NCI-H526 (cell line): ENCODE results near the gene PSMD14.
"Not testable (repeated sequence)": the region's sequence is repeated elsewhere in the genome, so short reads cannot be mapped to it uniquely, and the experiment has no call there.

Source experiments
- DNase-seq, 2 experiments: peaks; one replicate each; lab custom pipeline; 2025; lab: John Stamatoyannopoulos, UW

Gene PSMD14

GRCh38 chr2:161308178-161308955 lies at the start of gene PSMD14:
PSMD14 (plus strand) TSS chr2:161308425; CDS start chr2:161318826, 10,401 bp downstream.
- DNase-seq: peak; percentile 91 to 94

GRCh38 chr2:161265874-161266273 lies 42.4 kb upstream of the PSMD14 start:
- DNase-seq: no peak

- DNase-seq: no peak
Measured at GRCh38 chr2:161269111-161269510, 39.1 kb upstream of the PSMD14 start.

- peak; percentile 55 to 81 for DNase-seq
Measured at GRCh38 chr2:161273038-161273760, 35.0 kb upstream of the PSMD14 start.

GRCh38 chr2:161278564-161279229 lies 29.5 kb upstream of the PSMD14 start:
- DNase-seq: not testable (repeated sequence)

- not testable (repeated sequence) for DNase-seq
Measured at GRCh38 chr2:161279230-161279815, 28.9 kb upstream of the PSMD14 start.

- not testable (repeated sequence) for DNase-seq
Measured at GRCh38 chr2:161280906-161281323, 27.3 kb upstream of the PSMD14 start.

GRCh38 chr2:161281615-161282310 lies 26.5 kb upstream of the PSMD14 start:
- not testable (repeated sequence) for DNase-seq

- not testable (repeated sequence) for DNase-seq
Measured at GRCh38 chr2:161282311-161282644, 25.9 kb upstream of the PSMD14 start.

GRCh38 chr2:161283926-161284325 lies 24.3 kb upstream of the PSMD14 start:
- DNase-seq: no peak

GRCh38 chr2:161303535-161304050 lies 4.6 kb upstream of the PSMD14 start:
- DNase-seq: peak in 1 of 2 experiments; percentile 20

- DNase-seq: no peak
Measured at GRCh38 chr2:161306919-161307318, 1.3 kb upstream of the PSMD14 start.

GRCh38 chr2:161307676-161308075 lies 549 bp upstream of the PSMD14 start:
- DNase-seq: no peak

- no peak for DNase-seq
Measured at GRCh38 chr2:161312996-161313395, 4.8 kb downstream of the PSMD14 start.

- DNase-seq: no peak
Measured at GRCh38 chr2:161315380-161315779, 7.2 kb downstream of the PSMD14 start.

- no peak for DNase-seq
Measured at GRCh38 chr2:161316701-161317100, 8.5 kb downstream of the PSMD14 start.

GRCh38 chr2:161321944-161322648 lies 13.9 kb downstream of the PSMD14 start:
- DNase-seq: no peak

GRCh38 chr2:161324876-161325275 lies 16.7 kb downstream of the PSMD14 start:
- DNase-seq: no peak

- no peak for DNase-seq
Measured at GRCh38 chr2:161327582-161327981, 19.4 kb downstream of the PSMD14 start.

GRCh38 chr2:161332371-161332967 lies 24.2 kb downstream of the PSMD14 start:
- DNase-seq: no peak
